Thoracic aorta (tissue), 2 donors: ENCODE measurements around the gene INSRR. TPM values are rescaled to one million over a fixed set of nuclear protein-coding genes. Genes with fewer than 3 reads are reported as not detected.

Experiments used
- ATAC-seq: fragments of 150-250 bp; one replicate; pipeline ENCODE4 v1.8.0; 2017; ENCODE audit warnings: low read depth; ENCODE audit not compliant: insufficient number of reproducible peaks, low FRiP score
- DNase-seq: peaks from one replicate; pipeline ENCODE4 v3.0.0-alpha.2; 2020; ENCODE audit warnings: low spot score
- H3K27ac ChIP-seq, 2 donors: fragments of 200-600 bp; sonication (generic); 1 replicate in 1 of 2; 2 replicates in 1 of 2; pipeline ENCODE4 v1.5.1; 2016; ENCODE audit warnings: mild to moderate bottlenecking in 2 of 2, moderate library complexity in 2 of 2
- H3K27me3 ChIP-seq: fragments of 200-600 bp; sonication (generic); replicated peaks from 2 replicates; pipeline ENCODE4 v1.6.0; 2016; ENCODE audit warnings: mild to moderate bottlenecking; ENCODE audit not compliant: insufficient read depth
- H3K36me3 ChIP-seq: fragments of 200-600 bp; sonication (generic); one replicate; pipeline ENCODE4 v1.5.1; 2016
- H3K4me1 ChIP-seq, 2 donors: fragments of 200-600 bp; sonication (generic); 1 replicate in 1 of 2; 2 replicates in 1 of 2; pipeline versions ENCODE4 v1.5.1 to v1.6.0; 2016; ENCODE audit warnings: low read depth in 2 of 2, mild to moderate bottlenecking in 1 of 2; ENCODE audit not compliant: control insufficient read depth in 1 of 2
- H3K4me3 ChIP-seq: fragments of 200-600 bp; sonication (generic); 2 replicates; pipeline ENCODE4 v1.5.1; 2016; ENCODE audit warnings: mild to moderate bottlenecking
- H3K9me3 ChIP-seq: fragments of 200-600 bp; sonication (generic); 2 replicates; pipeline ENCODE4 v1.5.1; 2016
- total RNA-seq, 2 donors: library from RNA; depleted of rRNA; stranded (reverse); fragments of >200 nt; gene quantifications; one replicate each; pipeline versions ENCODE4 v1.1.0 to v1.2.3, GENCODE V29; 2016
- TF ChIP-seq, protein P1 (sequence below): fragments of 200-600 bp; sonication (generic); IDR thresholded peaks from one replicate; pipeline ENCODE4 v1.5.1; 2019; ENCODE audit warnings: antibody characterized with exemption

INSRR gene
- total RNA-seq, 2 donors from 2014 or later, result not detected

DNA sequence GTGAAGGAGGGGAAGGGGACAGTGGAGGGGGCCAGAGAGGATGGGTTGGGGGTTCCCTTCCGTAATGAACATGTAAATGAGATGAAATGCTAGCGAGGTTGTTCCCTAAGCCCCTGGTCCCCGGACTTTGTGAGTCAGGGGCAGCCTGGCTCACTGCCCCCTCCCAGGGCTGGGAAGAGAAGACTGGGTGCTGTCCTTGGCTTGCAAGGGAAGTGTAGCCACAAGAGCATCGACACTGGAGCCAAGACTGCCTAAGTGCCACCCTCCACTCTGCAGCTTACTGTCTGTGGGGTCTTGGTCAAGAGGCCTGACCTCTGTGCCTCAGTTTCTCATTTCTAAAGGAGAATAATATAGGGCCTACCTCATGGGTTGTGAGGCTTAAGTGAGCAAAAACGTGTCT lies 35.1 kb upstream of the INSRR start:
- ATAC-seq, result no peak
- Histone ChIP-seq H3K9me3 (no peaks in the 10 kb centered on the region), H3K4me3 (peak overlapping the region; percentile 72), H3K27me3 (no peaks in the 10 kb centered on the region), H3K4me1 (peaks cover 17 to 65% of the 10 kb centered on the region in 2 donors), H3K36me3 (no peaks in the 10 kb centered on the region), H3K27ac (peak overlapping the region; percentile 79 to 82)
- TF ChIP-seq, protein P1, sequence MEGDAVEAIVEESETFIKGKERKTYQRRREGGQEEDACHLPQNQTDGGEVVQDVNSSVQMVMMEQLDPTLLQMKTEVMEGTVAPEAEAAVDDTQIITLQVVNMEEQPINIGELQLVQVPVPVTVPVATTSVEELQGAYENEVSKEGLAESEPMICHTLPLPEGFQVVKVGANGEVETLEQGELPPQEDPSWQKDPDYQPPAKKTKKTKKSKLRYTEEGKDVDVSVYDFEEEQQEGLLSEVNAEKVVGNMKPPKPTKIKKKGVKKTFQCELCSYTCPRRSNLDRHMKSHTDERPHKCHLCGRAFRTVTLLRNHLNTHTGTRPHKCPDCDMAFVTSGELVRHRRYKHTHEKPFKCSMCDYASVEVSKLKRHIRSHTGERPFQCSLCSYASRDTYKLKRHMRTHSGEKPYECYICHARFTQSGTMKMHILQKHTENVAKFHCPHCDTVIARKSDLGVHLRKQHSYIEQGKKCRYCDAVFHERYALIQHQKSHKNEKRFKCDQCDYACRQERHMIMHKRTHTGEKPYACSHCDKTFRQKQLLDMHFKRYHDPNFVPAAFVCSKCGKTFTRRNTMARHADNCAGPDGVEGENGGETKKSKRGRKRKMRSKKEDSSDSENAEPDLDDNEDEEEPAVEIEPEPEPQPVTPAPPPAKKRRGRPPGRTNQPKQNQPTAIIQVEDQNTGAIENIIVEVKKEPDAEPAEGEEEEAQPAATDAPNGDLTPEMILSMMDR, result no peak
- DNase-seq, result no peak

DNA sequence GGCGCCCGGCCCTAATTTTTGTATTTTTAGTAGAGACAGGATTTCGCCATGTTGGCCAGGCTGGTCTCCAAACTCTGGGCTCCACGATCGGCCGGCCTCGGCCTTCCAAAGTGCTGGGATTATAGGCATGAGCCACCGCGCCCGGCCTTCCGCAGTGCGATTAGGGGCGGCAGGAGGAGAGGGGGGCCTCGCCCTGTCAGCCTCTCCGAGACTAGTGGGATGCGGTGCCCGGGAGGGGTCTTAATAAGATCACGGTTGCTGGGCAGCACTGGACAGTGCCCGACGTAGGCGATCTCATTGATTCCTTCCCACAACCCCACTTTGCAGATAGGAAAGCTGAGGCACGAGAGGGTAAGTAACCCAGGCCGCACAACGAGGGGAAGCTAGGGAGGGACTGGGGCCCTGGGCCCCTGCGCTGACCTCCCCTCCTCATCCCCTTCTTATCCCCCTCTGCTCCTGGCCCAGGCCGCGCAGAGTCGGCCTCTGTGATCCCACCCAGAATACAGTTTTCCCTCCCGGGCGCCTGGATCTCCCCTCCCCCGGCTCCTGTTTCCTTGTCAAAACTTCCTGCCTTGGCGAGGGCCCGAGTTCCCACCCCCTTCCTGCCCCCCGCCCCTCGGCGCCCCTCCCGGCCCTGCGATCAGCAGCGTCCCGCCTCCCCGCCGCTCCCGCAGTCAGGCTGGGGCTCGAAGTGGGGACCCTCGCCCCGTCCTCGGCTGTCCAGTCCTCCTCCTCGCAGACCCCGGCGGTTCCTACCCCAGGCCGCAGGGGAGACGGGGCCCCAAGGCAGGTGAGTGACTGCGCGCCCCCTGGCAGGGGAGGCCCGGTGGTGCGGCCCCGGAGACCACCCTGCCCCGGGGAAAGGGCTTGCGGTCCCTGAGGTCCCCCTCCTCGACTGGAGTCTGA lies 34.4 kb upstream of the INSRR start, which contains the start of gene PEAR1:
TSS of gene PEAR1 (plus strand) at position 671 of the 906 bp plus-strand sequence. CDS start 10,209 bp downstream, outside the sequence.
- peaks cover 11 to 58% of the 10 kb centered on the region in 2 donors for H3K4me1 ChIP-seq
- H3K27ac ChIP-seq, result peak within 1 kb of the TSS; percentile 79 to 82
- H3K9me3 ChIP-seq, result no peaks in the 10 kb centered on the region
- ATAC-seq (no peak), DNase-seq (no peak)
- H3K27me3 ChIP-seq, result no peaks in the 10 kb centered on the region
- H3K36me3 ChIP-seq, result no peaks in the 10 kb centered on the region
- peak within 1 kb of the TSS; percentile 72 for H3K4me3 ChIP-seq
- TF ChIP-seq, protein P1, result no peak

DNA sequence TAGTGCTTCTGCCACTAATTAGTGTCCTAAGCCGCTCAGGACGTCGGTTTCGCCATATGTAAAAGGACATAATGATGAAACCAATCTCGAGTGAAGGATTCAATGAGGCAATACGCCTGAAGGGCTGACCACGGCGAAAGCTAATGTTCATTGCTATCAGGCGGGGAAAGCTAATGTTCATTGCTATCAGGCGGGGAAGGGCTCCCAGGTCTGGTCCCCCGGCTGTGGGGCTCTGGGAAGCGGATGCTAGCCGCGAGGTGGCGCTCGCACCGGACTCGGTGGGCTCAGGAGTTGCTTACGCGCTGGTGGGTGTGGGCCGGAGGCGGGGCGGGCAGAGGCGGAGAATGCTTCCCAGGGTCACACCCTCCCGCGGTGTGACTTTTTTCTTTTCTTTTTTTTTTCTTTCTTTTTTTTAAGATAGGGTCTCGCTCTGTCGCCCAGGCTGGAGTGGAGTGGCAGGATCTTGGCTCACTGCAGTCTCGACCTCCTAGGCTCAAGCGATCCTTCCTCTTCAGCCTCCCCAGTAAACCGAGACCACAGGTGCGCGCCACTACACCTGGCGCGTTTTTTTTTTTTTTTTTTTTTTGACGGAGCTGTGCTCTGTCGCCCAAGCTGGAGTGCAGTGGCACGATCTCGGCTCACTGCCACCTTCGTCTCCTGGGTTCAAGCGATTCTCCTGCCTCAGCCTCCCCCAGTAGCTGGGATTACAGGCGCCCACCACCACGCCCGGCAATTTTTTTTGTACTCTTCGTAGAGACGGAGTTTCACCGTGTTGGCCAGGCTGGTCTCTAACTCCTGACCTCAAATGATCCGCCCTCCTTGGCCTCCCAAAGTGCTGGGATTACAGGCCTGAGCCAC lies 33.5 kb upstream of the INSRR start:
- Histone ChIP-seq H3K4me3 (peak overlapping the region; percentile 72), H3K27me3 (no peaks in the 10 kb centered on the region), H3K36me3 (no peaks in the 10 kb centered on the region), H3K9me3 (no peaks in the 10 kb centered on the region), H3K27ac (no peak overlapping the region), H3K4me1 (peaks cover 8 to 51% of the 10 kb centered on the region in 2 donors)
- TF ChIP-seq, protein P1, result peak; percentile 80
- ATAC-seq, result peak; percentile 66
- DNase-seq, result peak; percentile 54

DNA sequence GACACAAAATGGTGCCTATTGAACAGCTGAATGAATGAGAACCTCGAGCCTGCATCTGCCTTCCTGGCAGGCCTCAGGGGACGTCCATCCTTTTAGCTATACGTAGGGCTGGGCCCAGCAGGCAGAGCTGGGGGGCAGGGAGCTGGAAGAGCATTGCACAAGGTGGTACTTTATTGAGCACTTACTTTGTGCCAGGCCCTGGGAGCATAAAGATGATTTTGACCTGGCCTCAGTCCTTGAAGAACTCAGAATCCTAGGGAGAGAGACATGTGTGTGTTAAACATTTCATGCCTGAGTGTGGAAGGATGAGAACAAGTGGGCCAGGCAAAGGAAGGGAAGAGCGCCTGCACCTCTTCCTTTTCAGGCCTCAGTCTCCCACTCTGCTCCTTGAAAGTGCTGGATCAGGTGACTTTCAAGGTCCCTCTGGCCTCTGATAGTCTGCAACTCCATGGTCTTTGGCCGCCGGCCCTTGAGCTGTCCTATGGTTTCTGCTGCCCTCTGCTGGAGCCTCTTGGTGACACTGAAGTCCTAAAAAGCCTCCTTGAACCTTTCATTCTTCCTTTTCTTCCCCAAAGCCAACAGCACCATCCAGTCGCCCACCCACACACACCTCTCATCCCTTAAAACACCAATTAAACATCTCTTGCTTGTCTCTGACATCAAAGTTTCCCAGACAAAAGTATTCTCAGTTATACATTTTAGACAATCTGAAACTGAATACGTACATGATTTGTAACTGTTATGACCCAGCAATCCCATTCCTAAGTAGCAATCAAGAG lies 31.1 kb upstream of the INSRR start:
- Histone ChIP-seq H3K27ac (no peak overlapping the region), H3K36me3 (no peaks in the 10 kb centered on the region), H3K27me3 (no peaks in the 10 kb centered on the region), H3K9me3 (no peaks in the 10 kb centered on the region), H3K4me1 (peaks cover 4 to 27% of the 10 kb centered on the region in 2 donors), H3K4me3 (no peak overlapping the region)
- DNase-seq, result peak; percentile 53
- ATAC-seq, result peak; percentile 45
- TF ChIP-seq, protein P1, result peak; percentile 77
